ENCODE results near the gene ATF6. TPM values are rescaled to one million over a fixed set of nuclear protein-coding genes. Genes with fewer than 3 reads are reported as not detected.

Gene ATF6
- total RNA-seq, 3 donors from 2014 or later: 20.0 to 26.2 (median 24.8) TPM

- Mint-ChIP-seq H3K4me1 (ENCODE audit: low read depth) (peaks cover 5% of the 10 kb centered on the region), H3K36me3 (ENCODE audit: insufficient read depth) (peaks cover 43% of the 10 kb centered on the region), H3K9me3 (no peaks in the 10 kb centered on the region), H3K4me3 (no peak overlapping the region), H3K27me3 (ENCODE audit: low read depth) (no peaks in the 10 kb centered on the region)
- no peak for DNase-seq
- no peak for ATAC-seq
Observed at GRCh38 chr1:161946071-161946987, 180.2 kb downstream of the ATF6 start.

- H3K27me3 Mint-ChIP-seq (ENCODE audit: low read depth): no peaks in the 10 kb centered on the region
- H3K4me1 Mint-ChIP-seq (ENCODE audit: low read depth): peaks cover 12% of the 10 kb centered on the region
- H3K4me3 Mint-ChIP-seq: no peak overlapping the region
- peaks cover 30% of the 10 kb centered on the region for H3K36me3 Mint-ChIP-seq (ENCODE audit: insufficient read depth)
- H3K9me3 Mint-ChIP-seq: no peaks in the 10 kb centered on the region
- DNase-seq (no peak), ATAC-seq (no peak)
Observed at GRCh38 chr1:161948435-161948834, 182.3 kb downstream of the ATF6 start.

- DNase-seq (no peak), ATAC-seq (no peak)
- Mint-ChIP-seq H3K4me3 (no peak overlapping the region), H3K4me1 (ENCODE audit: low read depth) (peaks cover 22% of the 10 kb centered on the region), H3K36me3 (ENCODE audit: insufficient read depth) (peaks cover 21% of the 10 kb centered on the region), H3K27me3 (ENCODE audit: low read depth) (no peaks in the 10 kb centered on the region), H3K9me3 (no peaks in the 10 kb centered on the region)
Observed at GRCh38 chr1:161949548-161949947, 183.4 kb downstream of the ATF6 start.

GRCh38 chr1:161950377-161950776, 184.3 kb downstream of the ATF6 start:
- DNase-seq: no peak
- Mint-ChIP-seq H3K36me3 (ENCODE audit: insufficient read depth) (peaks cover 20% of the 10 kb centered on the region), H3K9me3 (no peaks in the 10 kb centered on the region), H3K27me3 (ENCODE audit: low read depth) (no peaks in the 10 kb centered on the region), H3K4me1 (ENCODE audit: low read depth) (peaks cover 28% of the 10 kb centered on the region), H3K4me3 (no peak overlapping the region)
- ATAC-seq: no peak

- Mint-ChIP-seq H3K36me3 (ENCODE audit: insufficient read depth) (peaks cover 23% of the 10 kb centered on the region), H3K4me3 (no peak overlapping the region), H3K27me3 (ENCODE audit: low read depth) (no peaks in the 10 kb centered on the region), H3K4me1 (ENCODE audit: low read depth) (peaks cover 30% of the 10 kb centered on the region), H3K9me3 (no peaks in the 10 kb centered on the region)
- DNase-seq: no peak
- no peak for ATAC-seq
Observed at GRCh38 chr1:161951646-161952045, 185.5 kb downstream of the ATF6 start.

- no peak overlapping the region for H3K4me3 Mint-ChIP-seq
- DNase-seq (no peak), ATAC-seq (no peak)
- H3K9me3 Mint-ChIP-seq: no peaks in the 10 kb centered on the region
- H3K36me3 Mint-ChIP-seq (ENCODE audit: insufficient read depth): peaks cover 18% of the 10 kb centered on the region
- H3K27me3 Mint-ChIP-seq (ENCODE audit: low read depth): no peaks in the 10 kb centered on the region
- H3K4me1 Mint-ChIP-seq (ENCODE audit: low read depth): peaks cover 30% of the 10 kb centered on the region
Observed at GRCh38 chr1:161952607-161953172, 186.6 kb downstream of the ATF6 start.

- peaks cover 29% of the 10 kb centered on the region for H3K4me1 Mint-ChIP-seq (ENCODE audit: low read depth)
- H3K9me3 Mint-ChIP-seq: no peaks in the 10 kb centered on the region
- H3K36me3 Mint-ChIP-seq (ENCODE audit: insufficient read depth): peaks cover 20% of the 10 kb centered on the region
- no peak for ATAC-seq
- H3K4me3 Mint-ChIP-seq: no peak overlapping the region
- no peak for DNase-seq
- H3K27me3 Mint-ChIP-seq (ENCODE audit: low read depth): no peaks in the 10 kb centered on the region
Observed at GRCh38 chr1:161953256-161953920, 187.3 kb downstream of the ATF6 start.

GRCh38 chr1:161954050-161954449, 187.9 kb downstream of the ATF6 start:
- Mint-ChIP-seq H3K9me3 (no peaks in the 10 kb centered on the region), H3K4me3 (no peak overlapping the region), H3K27me3 (ENCODE audit: low read depth) (no peaks in the 10 kb centered on the region), H3K4me1 (ENCODE audit: low read depth) (peaks cover 36% of the 10 kb centered on the region), H3K36me3 (ENCODE audit: insufficient read depth) (peaks cover 22% of the 10 kb centered on the region)
- ATAC-seq (no peak), DNase-seq (no peak)

- no peak for ATAC-seq
- DNase-seq: no peak
- no peaks in the 10 kb centered on the region for H3K9me3 Mint-ChIP-seq
- peaks cover 23% of the 10 kb centered on the region for H3K36me3 Mint-ChIP-seq (ENCODE audit: insufficient read depth)
- no peaks in the 10 kb centered on the region for H3K27me3 Mint-ChIP-seq (ENCODE audit: low read depth)
- peaks cover 37% of the 10 kb centered on the region for H3K4me1 Mint-ChIP-seq (ENCODE audit: low read depth)
- no peak overlapping the region for H3K4me3 Mint-ChIP-seq
Observed at GRCh38 chr1:161954466-161954865, 188.3 kb downstream of the ATF6 start.

GRCh38 chr1:161955606-161956005, 189.5 kb downstream of the ATF6 start:
- no peaks in the 10 kb centered on the region for H3K9me3 Mint-ChIP-seq
- no peak overlapping the region for H3K4me3 Mint-ChIP-seq
- DNase-seq (no peak), ATAC-seq (no peak)
- peaks cover 28% of the 10 kb centered on the region for H3K36me3 Mint-ChIP-seq (ENCODE audit: insufficient read depth)
- H3K4me1 Mint-ChIP-seq (ENCODE audit: low read depth): peaks cover 47% of the 10 kb centered on the region
- H3K27me3 Mint-ChIP-seq (ENCODE audit: low read depth): no peaks in the 10 kb centered on the region

GRCh38 chr1:161956097-161956496, 190.0 kb downstream of the ATF6 start:
- DNase-seq: no peak
- no peaks in the 10 kb centered on the region for H3K9me3 Mint-ChIP-seq
- H3K4me1 Mint-ChIP-seq (ENCODE audit: low read depth): peaks cover 52% of the 10 kb centered on the region
- no peak for ATAC-seq
- peaks cover 33% of the 10 kb centered on the region for H3K36me3 Mint-ChIP-seq (ENCODE audit: insufficient read depth)
- no peaks in the 10 kb centered on the region for H3K27me3 Mint-ChIP-seq (ENCODE audit: low read depth)
- H3K4me3 Mint-ChIP-seq: no peak overlapping the region

GRCh38 chr1:161956930-161957329, 190.8 kb downstream of the ATF6 start:
- Mint-ChIP-seq H3K27me3 (ENCODE audit: low read depth) (no peaks in the 10 kb centered on the region), H3K36me3 (ENCODE audit: insufficient read depth) (peaks cover 36% of the 10 kb centered on the region), H3K4me3 (no peak overlapping the region), H3K4me1 (ENCODE audit: low read depth) (peaks cover 57% of the 10 kb centered on the region), H3K9me3 (no peaks in the 10 kb centered on the region)
- ATAC-seq (no peak), DNase-seq (no peak)

GRCh38 chr1:161958425-161958824, 192.3 kb downstream of the ATF6 start:
- no peak for ATAC-seq
- Mint-ChIP-seq H3K36me3 (ENCODE audit: insufficient read depth) (peaks cover 36% of the 10 kb centered on the region), H3K27me3 (ENCODE audit: low read depth) (no peaks in the 10 kb centered on the region), H3K4me1 (ENCODE audit: low read depth) (peaks cover 64% of the 10 kb centered on the region), H3K4me3 (no peak overlapping the region), H3K9me3 (no peaks in the 10 kb centered on the region)
- DNase-seq: no peak

- H3K4me1 Mint-ChIP-seq (ENCODE audit: low read depth): peaks cover 50% of the 10 kb centered on the region
- H3K4me3 Mint-ChIP-seq: peak overlapping the region; percentile 80
- no peaks in the 10 kb centered on the region for H3K27me3 Mint-ChIP-seq (ENCODE audit: low read depth)
- H3K9me3 Mint-ChIP-seq: no peaks in the 10 kb centered on the region
- ATAC-seq (peak; percentile 98 to 99), DNase-seq (no peak)
- H3K36me3 Mint-ChIP-seq (ENCODE audit: insufficient read depth): peaks cover 30% of the 10 kb centered on the region
Observed at GRCh38 chr1:161962091-161962887, 196.2 kb downstream of the ATF6 start.

Data from activated T-cell treated with anti-CD3 and anti-CD28 coated beads, Interleukin-2, amount 50 U/mL, for 4 hours (primary cell).